ENCODE results near the gene CNTNAP2. TPM values are rescaled to one million over a fixed set of nuclear protein-coding genes. Genes with fewer than 3 reads are reported as not detected.

CNTNAP2 gene
- total RNA-seq, 4 donors from 2014 or later = 0.42 TPM; not detected in 3

DNA sequence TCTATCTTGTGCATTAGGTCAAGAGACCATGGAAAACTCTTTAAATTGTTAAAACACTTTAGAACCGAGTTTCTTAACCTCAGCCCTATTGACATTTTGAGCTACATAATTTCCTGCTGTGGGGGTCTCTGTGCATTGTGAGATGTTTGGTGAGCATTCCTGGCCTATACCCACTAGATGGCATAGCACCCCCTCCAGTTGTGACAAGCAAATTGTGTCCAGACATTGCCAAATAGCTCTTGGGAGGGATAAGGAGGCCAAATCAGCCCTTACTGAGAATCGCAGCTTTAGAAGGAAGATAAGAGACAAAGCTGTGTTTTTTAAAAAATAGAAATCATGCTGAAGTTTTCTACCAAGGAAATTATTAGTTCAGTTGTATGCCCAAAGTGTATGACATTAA, 1315.5 kb downstream of the CNTNAP2 start:
- Histone ChIP-seq H3K4me3 (no peak overlapping the region), H3K9me3 (peaks cover 0 to 7% (median 0%) of the 10 kb centered on the region in 4 donors), H3K4me1 (no peaks in the 10 kb centered on the region), H3K27ac (no peak overlapping the region), H3K36me3 (no peaks in the 10 kb centered on the region), H3K27me3 (no peaks in the 10 kb centered on the region)
- no peak for TF ChIP-seq EP300 (IDR thresholded peaks at IDR 0.05)
- TF ChIP-seq CTCF (IDR thresholded peaks at IDR 0.05) = peak in 4 of 5 experiments; percentile 11 to 29 (median 15)
- no peak for DNase-seq (ENCODE audit: low spot score in 2 of 2)
- 36 to 42% methylated on average over 2 of the region's 2 CpGs for WGBS, 2 donors

GRCh38 chr7:147432576-147432975, 1316.0 kb downstream of the CNTNAP2 start:
- no peak overlapping the region for H3K4me3 ChIP-seq
- WGBS, 2 donors = 86 to 90% methylated on average over 1 of the region's 1 CpG

DNA sequence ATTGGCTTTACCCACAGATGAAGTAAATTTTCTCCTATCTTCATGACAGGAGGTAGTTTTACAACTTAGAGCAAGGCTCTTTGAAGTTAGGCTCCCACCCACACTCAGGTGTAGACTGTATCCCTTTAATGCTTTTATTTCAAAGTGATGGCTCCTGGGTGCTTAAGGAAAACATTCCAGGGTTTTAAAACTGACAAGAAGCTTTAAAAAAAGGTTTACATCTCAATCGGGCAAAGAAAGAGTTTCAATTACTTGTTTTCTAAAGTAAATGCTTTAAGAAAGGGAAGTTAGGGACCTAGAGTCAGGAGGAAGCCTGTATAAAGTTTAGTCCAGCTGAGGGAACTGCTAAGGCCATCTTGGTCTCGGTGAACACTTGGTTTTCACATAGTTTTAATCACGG, 1320.1 kb downstream of the CNTNAP2 start:
- Histone ChIP-seq H3K27ac (no peak overlapping the region), H3K36me3 (no peaks in the 10 kb centered on the region), H3K4me1 (no peaks in the 10 kb centered on the region), H3K27me3 (no peaks in the 10 kb centered on the region), H3K9me3 (peaks cover 0 to 11% (median 0%) of the 10 kb centered on the region in 4 donors), H3K4me3 (no peak overlapping the region)
- TF ChIP-seq POLR2A (IDR thresholded peaks at IDR 0.05) = no peak
- no peak for DNase-seq (ENCODE audit: low spot score in 2 of 2)
- WGBS, 2 donors = 51 to 53% methylated on average over 3 of the region's 3 CpGs

More at GRCh38 chr7:147432576-147432975, 1316.0 kb downstream of the CNTNAP2 start:
- Histone ChIP-seq H3K27me3 (no peaks in the 10 kb centered on the region), H3K27ac (no peak overlapping the region), H3K9me3 (peaks cover 0 to 7% (median 0%) of the 10 kb centered on the region in 4 donors), H3K4me1 (no peaks in the 10 kb centered on the region), H3K36me3 (no peaks in the 10 kb centered on the region)
- TF ChIP-seq POLR2A (IDR thresholded peaks at IDR 0.05) (no peak), CTCF (IDR thresholded peaks at IDR 0.05) (no peak), EP300 (IDR thresholded peaks at IDR 0.05) (no peak)
- DNase-seq (ENCODE audit: low spot score in 2 of 2) = no peak

DNA sequence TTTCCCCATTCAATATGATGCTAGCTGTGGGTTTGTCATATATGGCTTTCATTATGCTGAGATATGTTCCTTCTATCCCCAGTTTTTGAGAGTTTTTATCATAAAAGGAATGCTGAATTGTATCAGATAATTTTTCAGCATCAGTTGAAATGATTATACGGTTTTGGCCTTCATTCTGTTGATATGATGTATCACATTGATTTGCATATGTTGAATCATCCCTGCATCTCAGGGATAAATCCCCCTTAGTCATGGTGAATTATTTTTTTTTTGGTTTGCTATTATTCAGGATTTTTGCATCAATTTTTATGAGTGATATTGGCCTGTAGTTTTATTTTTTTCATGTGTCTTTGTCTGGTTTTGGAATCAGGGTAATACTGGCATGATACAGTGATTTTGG, 1321.6 kb downstream of the CNTNAP2 start:
- H3K9me3 ChIP-seq = peaks cover 0 to 19% (median 0%) of the 10 kb centered on the region in 4 donors
- TF ChIP-seq POLR2A (IDR thresholded peaks at IDR 0.05) (no peak), EP300 (IDR thresholded peaks at IDR 0.05) (no peak), CTCF (IDR thresholded peaks at IDR 0.05) (no peak)
- H3K27me3 ChIP-seq = no peaks in the 10 kb centered on the region
- no peak overlapping the region for H3K4me3 ChIP-seq
- WGBS, 2 donors = 68 to 74% methylated on average over 1 of the region's 1 CpG
- H3K27ac ChIP-seq = no peak overlapping the region
- DNase-seq (ENCODE audit: low spot score in 2 of 2) = no peak
- H3K36me3 ChIP-seq = no peaks in the 10 kb centered on the region
- no peaks in the 10 kb centered on the region for H3K4me1 ChIP-seq

DNA sequence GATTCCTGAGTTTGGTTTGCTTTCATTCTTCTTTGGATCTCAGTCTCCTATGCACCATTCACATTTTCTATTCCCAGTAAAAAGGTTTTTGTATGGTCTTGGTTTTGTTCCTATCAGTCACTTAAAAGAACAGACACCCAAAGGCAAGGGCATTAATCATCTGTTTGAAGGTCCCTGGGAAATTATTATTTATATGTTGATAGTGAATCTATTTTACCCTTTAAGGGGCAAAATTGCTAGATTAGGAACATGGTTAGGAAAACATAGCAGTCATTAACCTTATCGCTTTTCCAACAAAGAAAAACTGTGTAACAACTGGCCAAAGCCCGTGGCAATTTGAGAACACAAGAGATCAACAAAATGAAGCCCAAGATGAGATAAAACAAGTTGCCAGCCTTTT, 1327.3 kb downstream of the CNTNAP2 start:
- Histone ChIP-seq H3K4me1 (no peaks in the 10 kb centered on the region), H3K4me3 (no peak overlapping the region), H3K27me3 (no peaks in the 10 kb centered on the region), H3K27ac (no peak overlapping the region), H3K36me3 (no peaks in the 10 kb centered on the region), H3K9me3 (peaks cover 0 to 19% (median 0%) of the 10 kb centered on the region in 4 donors)
- DNase-seq (ENCODE audit: low spot score in 2 of 2) = no peak
- TF ChIP-seq EP300 (IDR thresholded peaks at IDR 0.05) (no peak), CTCF (IDR thresholded peaks at IDR 0.05) (no peak), POLR2A (IDR thresholded peaks at IDR 0.05) (no peak)
- 77 to 79% methylated on average over 2 of the region's 2 CpGs for WGBS, 2 donors

- no peak for DNase-seq (ENCODE audit: low spot score in 2 of 2)
- 80 to 82% methylated on average over 1 of the region's 1 CpG for WGBS, 2 donors
- Histone ChIP-seq H3K4me3 (no peak overlapping the region), H3K36me3 (no peaks in the 10 kb centered on the region), H3K27me3 (no peaks in the 10 kb centered on the region), H3K9me3 (no peaks in the 10 kb centered on the region), H3K4me1 (no peaks in the 10 kb centered on the region), H3K27ac (no peak overlapping the region)
- TF ChIP-seq EP300 (IDR thresholded peaks at IDR 0.05) (no peak), POLR2A (IDR thresholded peaks at IDR 0.05) (no peak), CTCF (IDR thresholded peaks at IDR 0.05) (no peak)
Measured at GRCh38 chr7:147452816-147453215, 1336.2 kb downstream of the CNTNAP2 start.

Data from tibial nerve (tissue), 4 donors.